H9 (cell line): ENCODE measurements around the gene KHNYN. TPM values are rescaled to one million over a fixed set of nuclear protein-coding genes. Genes with fewer than 3 reads are reported as not detected.

ENCODE experiments used
- DNase-seq: peaks from one replicate; pipeline ENCODE4 v3.0.0-alpha.2; 2017
- H2AFZ ChIP-seq: one replicate; pipeline ENCODE4 v1.6.1; 2013; ENCODE audit warnings: mild to moderate bottlenecking, low read length, control low read depth, moderate library complexity
- H2AK5ac ChIP-seq: 2 replicates; pipeline ENCODE4 v1.6.1; 2013; ENCODE audit warnings: low read length, control low read depth, mixed read lengths; ENCODE audit not compliant: insufficient read length
- H2BK120ac ChIP-seq: one replicate; pipeline ENCODE4 v1.6.1; 2013; ENCODE audit warnings: low read depth, mild to moderate bottlenecking, low read length, control low read depth, inconsistent platforms; ENCODE audit not compliant: poor library complexity, severe bottlenecking
- H2BK12ac ChIP-seq: 2 replicates; pipeline ENCODE4 v1.6.1; 2013; ENCODE audit warnings: low read length, control low read depth, mixed read lengths, low read depth; ENCODE audit not compliant: insufficient read length
- H2BK15ac ChIP-seq: 2 replicates; pipeline ENCODE4 v1.6.1; 2013; ENCODE audit warnings: low read depth, low read length, control low read depth
- H2BK20ac ChIP-seq: one replicate; pipeline ENCODE4 v1.6.1; 2013; ENCODE audit warnings: low read depth, mild to moderate bottlenecking, low read length, control low read depth, inconsistent platforms; ENCODE audit not compliant: poor library complexity, severe bottlenecking
- H2BK5ac ChIP-seq: 2 replicates; pipeline ENCODE4 v1.6.1; 2013; ENCODE audit warnings: low read length, control low read depth, mixed read lengths; ENCODE audit not compliant: insufficient read length
- H3K14ac ChIP-seq: 2 replicates; pipeline ENCODE4 v1.6.1; 2013; ENCODE audit warnings: low read length, control low read depth; ENCODE audit not compliant: insufficient read depth
- H3K18ac ChIP-seq: 2 replicates; pipeline ENCODE4 v1.6.1; 2013; ENCODE audit warnings: low read depth, mild to moderate bottlenecking, mixed read lengths, low read length, control low read depth; ENCODE audit not compliant: insufficient read length
- H3K23ac ChIP-seq: 2 replicates; pipeline ENCODE4 v1.6.1; 2013; ENCODE audit warnings: low read length, control low read depth, mixed read lengths, low read depth; ENCODE audit not compliant: insufficient read length
- H3K23me2 ChIP-seq: 2 replicates; pipeline ENCODE4 v1.6.1; 2013; ENCODE audit warnings: low read depth, mild to moderate bottlenecking, mixed read lengths, low read length, control low read depth; ENCODE audit not compliant: insufficient read length, poor library complexity, severe bottlenecking
- H3K27ac ChIP-seq: 2 replicates; pipeline ENCODE4 v1.5.1; 2013; ENCODE audit warnings: low read length, control low read depth, mixed read lengths, low read depth; ENCODE audit not compliant: insufficient read length
- H3K27me3 ChIP-seq: 2 replicates; pipeline ENCODE4 v1.6.1; 2013; ENCODE audit warnings: low read length, control low read depth, inconsistent platforms; ENCODE audit not compliant: insufficient read depth
- H3K4ac ChIP-seq: 2 replicates; pipeline ENCODE4 v1.6.1; 2013; ENCODE audit warnings: low read depth, mild to moderate bottlenecking, control low read depth, inconsistent platforms, low read length, moderate library complexity
- H3K4me1 ChIP-seq: 2 replicates; pipeline ENCODE4 v1.6.1; 2013; ENCODE audit warnings: low read length, control low read depth, inconsistent platforms; ENCODE audit not compliant: insufficient read depth
- H3K4me2 ChIP-seq: 2 replicates; pipeline ENCODE4 v1.6.1; 2013; ENCODE audit warnings: low read length, control low read depth, mixed read lengths; ENCODE audit not compliant: insufficient read length, insufficient read depth
- H3K56ac ChIP-seq: 2 replicates; pipeline ENCODE4 v1.6.1; 2013; ENCODE audit warnings: low read depth, mild to moderate bottlenecking, mixed read lengths, low read length, control low read depth; ENCODE audit not compliant: insufficient read length
- H3K79me1 ChIP-seq: 2 replicates; pipeline ENCODE4 v1.6.1; 2013; ENCODE audit warnings: low read depth, mild to moderate bottlenecking, moderate library complexity, low read length, control low read depth, inconsistent platforms; ENCODE audit not compliant: insufficient read depth, poor library complexity, severe bottlenecking
- H3K79me2 ChIP-seq: 2 replicates; pipeline ENCODE4 v1.6.1; 2013; ENCODE audit warnings: low read length, control low read depth, inconsistent platforms; ENCODE audit not compliant: insufficient read depth
- H3K9ac ChIP-seq: 2 replicates; pipeline ENCODE4 v1.6.1; 2013; ENCODE audit warnings: low read length, control low read depth, mixed read lengths; ENCODE audit not compliant: insufficient read length; ENCODE audit errors: extremely low read depth
- H3K9me3 ChIP-seq: one replicate; pipeline ENCODE4 v1.6.1; 2013; ENCODE audit warnings: low read depth, low read length, inconsistent platforms; ENCODE audit not compliant: control insufficient read depth
- H3T11ph ChIP-seq: one replicate; pipeline ENCODE4 v1.6.1; 2013; ENCODE audit warnings: mild to moderate bottlenecking, low read length, control low read depth, inconsistent platforms
- H4K20me1 ChIP-seq: one replicate; pipeline ENCODE4 v1.6.1; 2013; ENCODE audit not compliant: control insufficient read depth, insufficient read length, insufficient read depth
- H4K5ac ChIP-seq: 2 replicates; pipeline ENCODE4 v1.6.1; 2013; ENCODE audit warnings: low read depth, mild to moderate bottlenecking, mixed read lengths, low read length, control low read depth; ENCODE audit not compliant: insufficient read length
- H4K8ac ChIP-seq: replicated peaks from 2 replicates; pipeline ENCODE4 v1.6.1; 2013; ENCODE audit warnings: low read length, control low read depth, mixed read lengths, low read depth; ENCODE audit not compliant: insufficient read length
- H4K91ac ChIP-seq: 2 replicates; pipeline ENCODE4 v1.6.1; 2013; ENCODE audit warnings: low read depth, mild to moderate bottlenecking, moderate library complexity, mixed read lengths, low read length, control low read depth; ENCODE audit not compliant: insufficient read length
- H3K27ac Mint-ChIP-seq, 3 experiments: 2 replicates in 2 of 3; 3 replicates in 1 of 3; pipeline ENCODE4 v1.8.0; 2020 to 2021; ENCODE audit warnings: mixed read lengths in 3 of 3, mild to moderate bottlenecking in 1 of 3, moderate library complexity in 1 of 3
- H3K27me3 Mint-ChIP-seq: 2 replicates; pipeline ENCODE4 v1.8.0; 2021; ENCODE audit warnings: low read depth, mild to moderate bottlenecking, moderate library complexity, mixed read lengths
- H3K36me3 Mint-ChIP-seq, 3 experiments: 2 replicates in 2 of 3; 3 replicates in 1 of 3; pipeline ENCODE4 v1.8.0; 2020 to 2021; ENCODE audit warnings: low read depth in 3 of 3, mixed read lengths in 3 of 3; ENCODE audit not compliant: insufficient read depth in 1 of 3
- H3K4me1 Mint-ChIP-seq, 2 experiments: 2 replicates each; pipeline ENCODE4 v1.8.0; 2020; ENCODE audit warnings: mixed read lengths in 2 of 2
- H3K4me3 Mint-ChIP-seq, 2 experiments: 2 replicates in 1 of 2; 3 replicates in 1 of 2; pipeline ENCODE4 v1.8.0; 2020 to 2021; ENCODE audit warnings: mild to moderate bottlenecking in 2 of 2, mixed read lengths in 2 of 2, moderate library complexity in 1 of 2
- H3K9me3 Mint-ChIP-seq, 2 experiments: 2 replicates in 1 of 2; 3 replicates in 1 of 2; pipeline ENCODE4 v1.8.0; 2020; ENCODE audit warnings: mild to moderate bottlenecking in 2 of 2, mixed read lengths in 2 of 2, moderate library complexity in 1 of 2
- CTCF ChIP-seq: fragments of 200-600 bp; sonication (generic); conservative IDR thresholded peaks from 3 replicates; pipeline ENCODE4 v1.8.0; 2021; ENCODE audit warnings: antibody characterized with exemption, mild to moderate bottlenecking
- WGBS: extraction: QIAGEN DNeasy Blood & Tissue Kit; methylation state at CpG from one replicate; pipeline ENCODE4 v1.1.7; 2013; ENCODE audit warnings: missing lambda C conversion rate, low lambda C conversion rate, mixed read lengths; ENCODE audit not compliant: insufficient read length; ENCODE audit errors: extremely low coverage; 5-methylcytosine and 5-hydroxymethylcytosine counted together
- total RNA-seq: library from RNA; stranded (reverse); gene quantifications from 2 replicates; pipeline ENCODE4 v1.2.1, GENCODE V29; 2021

KHNYN gene
- total RNA-seq, 1 experiment from 2014 or later, result 30.0 TPM

GRCh38 chr14:24439830-24440605, 10.3 kb downstream of the KHNYN start:
- Histone ChIP-seq H3K27ac (no peak overlapping the region), H3K9ac (no peak overlapping the region), H3K4me1 (no peaks in the 10 kb centered on the region), H3K23me2 (peaks cover 10% of the 10 kb centered on the region), H2BK120ac (no peak overlapping the region), H4K91ac (no peak overlapping the region), H3K4me2 (no peak overlapping the region), H4K20me1 (no peaks in the 10 kb centered on the region), H3K23ac (no peak overlapping the region), H3K18ac (no peak overlapping the region), H3K9me3 (no peaks in the 10 kb centered on the region), H3K14ac (no peak overlapping the region), H2AK5ac (no peak overlapping the region), H4K8ac (no peak overlapping the region), H2BK12ac (no peak overlapping the region), H4K5ac (no peak overlapping the region), H3K79me1 (peaks cover 2% of the 10 kb centered on the region), H3K4ac (no peak overlapping the region), H2AFZ (no peak overlapping the region), H2BK15ac (no peak overlapping the region), H3T11ph (no peak overlapping the region), H2BK5ac (no peak overlapping the region), H3K56ac (no peak overlapping the region), H2BK20ac (no peak overlapping the region), H3K27me3 (no peaks in the 10 kb centered on the region), H3K79me2 (no peaks in the 10 kb centered on the region)
- no CpG with 5 or more reads among the region's 15 CpGs for whole genome bisulfite sequencing
- DNase-seq, result no peak
- no peak for TF ChIP-seq CTCF
- no peak overlapping the region; a peak in 1 of 5 replicates for H3K4me3 Mint-ChIP-seq
- H3K9me3 Mint-ChIP-seq, result no peaks in the 10 kb centered on the region; a peak in 1 of 5 replicates
- peaks cover 15 to 16% of the 10 kb centered on the region in 2 experiments for H3K4me1 Mint-ChIP-seq
- H3K27ac Mint-ChIP-seq, result no peak overlapping the region; a peak in 1 of 7 replicates
- peaks cover 19 to 50% (median 45%) of the 10 kb centered on the region in 3 experiments for H3K36me3 Mint-ChIP-seq
- no peaks in the 10 kb centered on the region; the same call in 1 of the 2 replicates for H3K27me3 Mint-ChIP-seq
